ENCODE data around the gene POLRMT.
"Not testable (repeated sequence)": the region's sequence is repeated elsewhere in the genome, so short reads cannot be mapped to it uniquely, and the experiment has no call there.

DNA sequence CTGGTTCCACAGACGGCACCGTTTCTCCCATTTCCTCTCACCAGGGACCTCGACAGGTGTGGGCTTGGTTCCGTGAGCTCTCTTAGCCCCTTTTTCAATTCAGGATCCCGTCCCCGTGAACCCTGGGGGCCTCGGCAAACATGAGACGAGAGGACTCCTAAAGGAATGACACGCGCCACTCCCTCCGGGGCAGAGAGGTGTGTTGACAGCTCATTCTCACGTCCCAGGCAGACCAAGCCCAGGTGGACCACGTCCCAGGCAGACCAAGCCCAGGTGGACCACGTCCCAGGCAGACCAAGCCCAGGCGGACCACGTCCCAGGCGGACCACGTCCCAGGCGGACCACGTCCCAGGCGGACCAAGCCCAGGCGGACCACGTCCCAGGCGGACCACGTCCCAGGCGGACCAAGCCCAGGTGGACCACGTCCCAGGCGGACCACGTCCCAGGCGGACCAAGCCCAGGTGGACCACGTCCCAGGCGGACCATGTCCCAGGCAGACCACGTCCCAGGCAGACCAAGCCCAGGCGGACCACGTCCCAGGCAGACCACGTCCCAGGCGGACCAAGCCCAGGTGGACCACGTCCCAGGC is 33.7 kb upstream of the POLRMT start:
- TF ChIP-seq, protein P1, sequence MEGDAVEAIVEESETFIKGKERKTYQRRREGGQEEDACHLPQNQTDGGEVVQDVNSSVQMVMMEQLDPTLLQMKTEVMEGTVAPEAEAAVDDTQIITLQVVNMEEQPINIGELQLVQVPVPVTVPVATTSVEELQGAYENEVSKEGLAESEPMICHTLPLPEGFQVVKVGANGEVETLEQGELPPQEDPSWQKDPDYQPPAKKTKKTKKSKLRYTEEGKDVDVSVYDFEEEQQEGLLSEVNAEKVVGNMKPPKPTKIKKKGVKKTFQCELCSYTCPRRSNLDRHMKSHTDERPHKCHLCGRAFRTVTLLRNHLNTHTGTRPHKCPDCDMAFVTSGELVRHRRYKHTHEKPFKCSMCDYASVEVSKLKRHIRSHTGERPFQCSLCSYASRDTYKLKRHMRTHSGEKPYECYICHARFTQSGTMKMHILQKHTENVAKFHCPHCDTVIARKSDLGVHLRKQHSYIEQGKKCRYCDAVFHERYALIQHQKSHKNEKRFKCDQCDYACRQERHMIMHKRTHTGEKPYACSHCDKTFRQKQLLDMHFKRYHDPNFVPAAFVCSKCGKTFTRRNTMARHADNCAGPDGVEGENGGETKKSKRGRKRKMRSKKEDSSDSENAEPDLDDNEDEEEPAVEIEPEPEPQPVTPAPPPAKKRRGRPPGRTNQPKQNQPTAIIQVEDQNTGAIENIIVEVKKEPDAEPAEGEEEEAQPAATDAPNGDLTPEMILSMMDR (IDR thresholded peaks at IDR 0.05 in 4 of 5, conservative IDR thresholded peaks at IDR 0.05 in 1 of 5) = not testable (repeated sequence)
- not testable (repeated sequence) for TF ChIP-seq POLR2A (IDR thresholded peaks at IDR 0.05)
